Memory B cell (primary cell): Measurements from ENCODE around the gene VDAC1.

ENCODE experiments used
- ATAC-seq: fragments of 150-1000 bp; cut with Tn5 transposase; 2 replicates; pipeline ENCODE4 v1.10.0; 2021; ENCODE audit warnings: low read depth, mild to moderate bottlenecking, moderate library complexity
- DNase-seq, 2 donors: peaks; one replicate each; pipeline ENCODE4 v3.0.0; 2022; ENCODE audit warnings: low spot score in 2 of 2
- H3K27ac Mint-ChIP-seq: one replicate; pipeline ENCODE4 v1.8.0; 2022; ENCODE audit warnings: mild to moderate bottlenecking, moderate library complexity, mixed read lengths
- H3K27me3 Mint-ChIP-seq: one replicate; pipeline ENCODE4 v1.8.0; 2022; ENCODE audit warnings: mixed read lengths
- H3K36me3 Mint-ChIP-seq: one replicate; pipeline ENCODE4 v1.8.0; 2022; ENCODE audit warnings: mild to moderate bottlenecking, mixed read lengths
- H3K4me1 Mint-ChIP-seq: one replicate; pipeline ENCODE4 v1.8.0; 2022; ENCODE audit warnings: mixed read lengths
- H3K4me3 Mint-ChIP-seq: one replicate; pipeline ENCODE4 v1.8.0; 2022; ENCODE audit warnings: mild to moderate bottlenecking, moderate library complexity, mixed read lengths
- H3K9me3 Mint-ChIP-seq: one replicate; pipeline ENCODE4 v1.8.0; 2022; ENCODE audit warnings: mixed read lengths

VDAC1 gene

GRCh38 chr5:134006115-134006514 lies 1.3 kb upstream of the VDAC1 start:
- Mint-ChIP-seq H3K27ac (no peak overlapping the region), H3K4me1 (peaks cover 19% of the 10 kb centered on the region), H3K9me3 (no peaks in the 10 kb centered on the region), H3K4me3 (no peak overlapping the region), H3K27me3 (no peaks in the 10 kb centered on the region), H3K36me3 (no peaks in the 10 kb centered on the region)
- ATAC-seq (no peak), DNase-seq (no peak)

- ATAC-seq (no peak), DNase-seq (no peak)
- Mint-ChIP-seq H3K27ac (peak overlapping the region; percentile 89), H3K27me3 (no peaks in the 10 kb centered on the region), H3K9me3 (no peaks in the 10 kb centered on the region), H3K36me3 (no peaks in the 10 kb centered on the region), H3K4me3 (peak overlapping the region; percentile 86), H3K4me1 (peaks cover 22% of the 10 kb centered on the region)
These were observed 764 bp upstream of the VDAC1 start for GRCh38 chr5:134005417-134006061.

- peaks cover 33% of the 10 kb centered on the region for H3K4me1 Mint-ChIP-seq
- peak; percentile 5 for ATAC-seq
- peak overlapping the region; percentile 84 for H3K4me3 Mint-ChIP-seq
- H3K9me3 Mint-ChIP-seq: no peaks in the 10 kb centered on the region
- H3K27me3 Mint-ChIP-seq: no peaks in the 10 kb centered on the region
- H3K27ac Mint-ChIP-seq: peak overlapping the region; percentile 89
- H3K36me3 Mint-ChIP-seq: no peaks in the 10 kb centered on the region
- peak in 1 of 2 donors; percentile 18 for DNase-seq
These were observed 754 bp downstream of the VDAC1 start for GRCh38 chr5:134003817-134004625.

- H3K27me3 Mint-ChIP-seq: no peaks in the 10 kb centered on the region
These were observed 1.5 kb downstream of the VDAC1 start for GRCh38 chr5:134003064-134003816.

GRCh38 chr5:134001938-134002731 lies 2.6 kb downstream of the VDAC1 start:
- Mint-ChIP-seq H3K9me3 (no peaks in the 10 kb centered on the region), H3K4me3 (no peak overlapping the region), H3K36me3 (no peaks in the 10 kb centered on the region), H3K27me3 (no peaks in the 10 kb centered on the region), H3K27ac (peak overlapping the region; percentile 75), H3K4me1 (peaks cover 36% of the 10 kb centered on the region)
- no peak for ATAC-seq
- no peak for DNase-seq

More at GRCh38 chr5:134003064-134003816, 1.5 kb downstream of the VDAC1 start:
- no peaks in the 10 kb centered on the region for H3K9me3 Mint-ChIP-seq
- DNase-seq (no peak), ATAC-seq (no peak)
- peak overlapping the region; percentile 89 for H3K27ac Mint-ChIP-seq
- H3K36me3 Mint-ChIP-seq: no peaks in the 10 kb centered on the region
- H3K4me1 Mint-ChIP-seq: peaks cover 36% of the 10 kb centered on the region
- peak overlapping the region; percentile 84 for H3K4me3 Mint-ChIP-seq

- Mint-ChIP-seq H3K9me3 (no peaks in the 10 kb centered on the region), H3K36me3 (no peaks in the 10 kb centered on the region), H3K4me3 (no peak overlapping the region), H3K27me3 (no peaks in the 10 kb centered on the region), H3K4me1 (peaks cover 42% of the 10 kb centered on the region), H3K27ac (no peak overlapping the region)
- DNase-seq (no peak), ATAC-seq (no peak)
These were observed 3.9 kb downstream of the VDAC1 start for GRCh38 chr5:134000696-134001453.

GRCh38 chr5:134000091-134000511 lies 4.7 kb downstream of the VDAC1 start:
- Mint-ChIP-seq H3K9me3 (no peaks in the 10 kb centered on the region), H3K36me3 (no peaks in the 10 kb centered on the region), H3K27me3 (no peaks in the 10 kb centered on the region), H3K4me3 (no peak overlapping the region), H3K27ac (no peak overlapping the region), H3K4me1 (peaks cover 43% of the 10 kb centered on the region)
- ATAC-seq (no peak), DNase-seq (no peak)

- Mint-ChIP-seq H3K27me3 (no peaks in the 10 kb centered on the region), H3K27ac (no peak overlapping the region), H3K36me3 (no peaks in the 10 kb centered on the region), H3K4me3 (no peak overlapping the region), H3K9me3 (no peaks in the 10 kb centered on the region), H3K4me1 (peaks cover 53% of the 10 kb centered on the region)
- ATAC-seq (no peak), DNase-seq (no peak)
These were observed 6.0 kb downstream of the VDAC1 start for GRCh38 chr5:133998807-133999206.

- H3K36me3 Mint-ChIP-seq: no peaks in the 10 kb centered on the region
- H3K4me3 Mint-ChIP-seq: no peak overlapping the region
- H3K27me3 Mint-ChIP-seq: no peaks in the 10 kb centered on the region
- no peak overlapping the region for H3K27ac Mint-ChIP-seq
- DNase-seq (no peak), ATAC-seq (no peak)
- peaks cover 53% of the 10 kb centered on the region for H3K4me1 Mint-ChIP-seq
- H3K9me3 Mint-ChIP-seq: no peaks in the 10 kb centered on the region
These were observed 6.7 kb downstream of the VDAC1 start for GRCh38 chr5:133998042-133998441.

- Mint-ChIP-seq H3K4me3 (no peak overlapping the region), H3K27me3 (no peaks in the 10 kb centered on the region), H3K36me3 (peaks cover 2% of the 10 kb centered on the region), H3K9me3 (no peaks in the 10 kb centered on the region), H3K4me1 (peaks cover 49% of the 10 kb centered on the region), H3K27ac (no peak overlapping the region)
- DNase-seq (no peak), ATAC-seq (peak; percentile 41)
These were observed 8.0 kb downstream of the VDAC1 start for GRCh38 chr5:133996683-133997252.

- no peak for ATAC-seq
- Mint-ChIP-seq H3K36me3 (peaks cover 2% of the 10 kb centered on the region), H3K27me3 (no peaks in the 10 kb centered on the region), H3K4me3 (no peak overlapping the region), H3K9me3 (no peaks in the 10 kb centered on the region), H3K4me1 (peaks cover 46% of the 10 kb centered on the region), H3K27ac (no peak overlapping the region)
- no peak for DNase-seq
These were observed 8.8 kb downstream of the VDAC1 start for GRCh38 chr5:133995883-133996563.

- Mint-ChIP-seq H3K9me3 (no peaks in the 10 kb centered on the region), H3K36me3 (peaks cover 4% of the 10 kb centered on the region), H3K4me3 (no peak overlapping the region), H3K4me1 (peaks cover 44% of the 10 kb centered on the region), H3K27me3 (no peaks in the 10 kb centered on the region), H3K27ac (no peak overlapping the region)
- DNase-seq: no peak
- ATAC-seq: no peak
These were observed 9.4 kb downstream of the VDAC1 start for GRCh38 chr5:133995341-133995740.
